Spleen (tissue), 7 donors: ENCODE data around the gene KIAA1217.

ENCODE experiments used
- CTCF ChIP-seq, 11 experiments: fragments of 200-600 bp in 7 of 11; fragments of 450-650 bp in 4 of 11; sonication (generic) in 4 of 11; IDR thresholded peaks in 8 of 11; conservative IDR thresholded peaks in 3 of 11; 1 replicate in 7 of 11; 2 replicates in 4 of 11; pipeline versions ENCODE4 v1.4.0 to v1.8.0; 2016 to 2021; ENCODE audit warnings: antibody characterized with exemption in 11 of 11, inconsistent platforms in 4 of 11, mild to moderate bottlenecking in 1 of 11
- POLR2A ChIP-seq, 3 donors: fragments of 450-650 bp; IDR thresholded peaks; one replicate each; pipeline ENCODE4 v1.5.1; 2017; ENCODE audit warnings: antibody characterized with exemption in 3 of 3, mild to moderate bottlenecking in 1 of 3
- donor health status: DM: no; HTN: no; CAD: no; lungs with moderate emphysema.
- donor health status: DM: no; HTN: no; CAD: no.
- donor health status: DM: no; HTN: no; CAD: no.

GRCh38 chr10:24357344-24358004 is 148.5 kb downstream of the KIAA1217 start:
- TF ChIP-seq CTCF (IDR thresholded peaks at IDR 0.05 in 8 of 11, conservative IDR thresholded peaks at IDR 0.05 in 3 of 11) (no peak), POLR2A (IDR thresholded peaks at IDR 0.05) (no peak)
